Parathyroid adenoma (tissue), 2 donors: ENCODE data around the gene CTNND2.
"Not testable (repeated sequence)": the region's sequence is repeated elsewhere in the genome, so short reads cannot be mapped to it uniquely, and the experiment has no call there.

ENCODE experiments used
- H2AFZ ChIP-seq: fragments of 300-600 bp; sonication (generic); one replicate; pipeline ENCODE4 v1.7.0; 2017; ENCODE audit warnings: antibody characterized with exemption, mild to moderate bottlenecking
- H3K27ac ChIP-seq: fragments of 300-600 bp; sonication (generic); one replicate; pipeline ENCODE4 v1.7.0; 2017
- H3K27me3 ChIP-seq: fragments of 300-600 bp; sonication (generic); one replicate; pipeline ENCODE4 v1.7.0; 2017; ENCODE audit warnings: low read length; ENCODE audit not compliant: control insufficient read depth, insufficient read depth
- H3K36me3 ChIP-seq: fragments of 300-600 bp; sonication (generic); one replicate; pipeline ENCODE4 v1.7.0; 2017; ENCODE audit warnings: low read length; ENCODE audit not compliant: control insufficient read depth, insufficient read depth
- H3K4me1 ChIP-seq: fragments of 300-600 bp; sonication (generic); one replicate; pipeline ENCODE4 v1.7.0; 2017; ENCODE audit warnings: control low read depth
- H3K4me2 ChIP-seq: fragments of 300-600 bp; sonication (generic); one replicate; pipeline ENCODE4 v1.7.0; 2017; ENCODE audit warnings: low read length
- H3K4me3 ChIP-seq: fragments of 300-600 bp; sonication (generic); one replicate; pipeline ENCODE4 v1.7.0; 2017; ENCODE audit warnings: low read depth, low read length
- H3K79me2 ChIP-seq: fragments of 300-600 bp; sonication (generic); one replicate; pipeline ENCODE4 v1.7.0; 2017; ENCODE audit warnings: control low read depth
- H3K9ac ChIP-seq: fragments of 300-600 bp; sonication (generic); one replicate; pipeline ENCODE4 v1.7.0; 2017; ENCODE audit warnings: mild to moderate bottlenecking
- H3K9me3 ChIP-seq: fragments of 300-600 bp; sonication (generic); one replicate; pipeline ENCODE4 v1.7.0; 2017; ENCODE audit warnings: low read length; ENCODE audit not compliant: control insufficient read depth
- CTCF ChIP-seq: fragments of 300-600 bp; sonication (generic); IDR thresholded peaks from one replicate; pipeline ENCODE4 v1.7.0; 2017; ENCODE audit warnings: antibody characterized with exemption, mild to moderate bottlenecking
- donor health status: primary hyperparathyroidism.

The CTNND2 gene

GRCh38 chr5:11007269-11007870, 896.9 kb downstream of the CTNND2 start:
- Histone ChIP-seq H3K27me3 (no peaks in the 10 kb centered on the region), H3K27ac (no peak overlapping the region), H3K4me1 (no peaks in the 10 kb centered on the region), H3K9me3 (no peaks in the 10 kb centered on the region), H3K4me3 (no peak overlapping the region), H3K9ac (no peak overlapping the region), H3K79me2 (no peaks in the 10 kb centered on the region), H3K4me2 (no peak overlapping the region), H3K36me3 (no peaks in the 10 kb centered on the region), H2AFZ (no peak overlapping the region)
- no peak for TF ChIP-seq CTCF

- not testable (repeated sequence) for H3K9me3 ChIP-seq, H3K9ac ChIP-seq, H3K4me2 ChIP-seq, H3K4me3 ChIP-seq, H3K4me1 ChIP-seq, H3K27ac ChIP-seq, H3K79me2 ChIP-seq, H3K36me3 ChIP-seq, H2AFZ ChIP-seq, H3K27me3 ChIP-seq
Observed at GRCh38 chr5:11004523-11004922, 899.7 kb downstream of the CTNND2 start.

- H3K4me3 ChIP-seq, result no peak overlapping the region
- no peaks in the 10 kb centered on the region for H3K4me1 ChIP-seq
- H3K79me2 ChIP-seq, result no peaks in the 10 kb centered on the region
- H3K27ac ChIP-seq, result no peak overlapping the region
- H2AFZ ChIP-seq, result no peak overlapping the region
- no peaks in the 10 kb centered on the region for H3K36me3 ChIP-seq
- no peaks in the 10 kb centered on the region for H3K27me3 ChIP-seq
- no peaks in the 10 kb centered on the region for H3K9me3 ChIP-seq
- no peak for TF ChIP-seq CTCF
- H3K9ac ChIP-seq, result no peak overlapping the region
- no peak overlapping the region for H3K4me2 ChIP-seq
Observed at GRCh38 chr5:11000515-11001353, 903.5 kb downstream of the CTNND2 start.

- H3K27me3 ChIP-seq, result no peaks in the 10 kb centered on the region
Observed at GRCh38 chr5:10999714-11000113, 904.5 kb downstream of the CTNND2 start.

More at GRCh38 chr5:10999714-11000113, 904.5 kb downstream of the CTNND2 start:
- H3K9me3 ChIP-seq, result no peaks in the 10 kb centered on the region
- no peaks in the 10 kb centered on the region for H3K79me2 ChIP-seq
- H2AFZ ChIP-seq, result no peak overlapping the region
- TF ChIP-seq CTCF, result no peak
- no peak overlapping the region for H3K27ac ChIP-seq
- no peak overlapping the region for H3K4me3 ChIP-seq
- H3K4me2 ChIP-seq, result no peak overlapping the region
- H3K4me1 ChIP-seq, result no peaks in the 10 kb centered on the region
- no peak overlapping the region for H3K9ac ChIP-seq
- no peaks in the 10 kb centered on the region for H3K36me3 ChIP-seq
